Measurements from ENCODE around the gene ARMC8.

Gene ARMC8

DNA sequence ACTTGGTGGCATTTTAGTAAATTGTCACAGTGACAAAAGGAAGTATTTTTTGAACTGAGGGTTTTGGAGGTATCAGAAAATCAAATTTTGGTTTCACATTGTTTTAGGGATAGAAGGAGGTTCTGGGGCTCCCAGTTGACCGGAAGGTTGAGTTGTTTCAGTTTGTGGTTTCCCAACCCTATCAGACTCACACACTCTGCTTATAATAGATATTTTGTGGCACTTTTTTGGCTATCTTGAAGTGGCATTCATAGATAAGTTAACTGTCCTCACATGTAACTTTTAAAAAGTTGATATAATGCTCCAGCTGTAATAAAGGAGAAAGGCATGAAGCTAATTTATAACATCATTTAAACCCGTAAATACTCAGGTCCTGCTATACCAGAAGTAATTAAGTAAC lies 12.8 kb downstream of the ARMC8 start:
- DNase-seq, result no peak

DNA sequence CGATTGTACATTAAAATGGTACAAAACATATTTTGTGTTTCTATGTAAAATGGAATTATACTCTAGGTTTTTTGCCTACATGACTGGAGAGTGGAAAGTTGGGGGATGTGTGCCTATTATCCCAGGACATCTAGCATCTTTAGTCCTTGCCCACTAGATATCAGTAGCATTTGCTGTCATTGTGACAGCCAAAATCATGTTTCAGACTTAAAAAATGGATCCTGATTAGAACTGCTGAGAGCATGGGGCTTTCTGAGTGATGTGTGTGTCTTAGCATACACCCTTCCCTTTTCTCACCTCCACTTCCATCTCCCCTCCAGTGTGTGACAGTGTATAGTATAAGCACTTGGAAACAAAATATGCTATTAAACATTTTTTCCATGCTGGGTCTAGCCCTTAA lies 13.3 kb downstream of the ARMC8 start:
- no peak for DNase-seq

DNA sequence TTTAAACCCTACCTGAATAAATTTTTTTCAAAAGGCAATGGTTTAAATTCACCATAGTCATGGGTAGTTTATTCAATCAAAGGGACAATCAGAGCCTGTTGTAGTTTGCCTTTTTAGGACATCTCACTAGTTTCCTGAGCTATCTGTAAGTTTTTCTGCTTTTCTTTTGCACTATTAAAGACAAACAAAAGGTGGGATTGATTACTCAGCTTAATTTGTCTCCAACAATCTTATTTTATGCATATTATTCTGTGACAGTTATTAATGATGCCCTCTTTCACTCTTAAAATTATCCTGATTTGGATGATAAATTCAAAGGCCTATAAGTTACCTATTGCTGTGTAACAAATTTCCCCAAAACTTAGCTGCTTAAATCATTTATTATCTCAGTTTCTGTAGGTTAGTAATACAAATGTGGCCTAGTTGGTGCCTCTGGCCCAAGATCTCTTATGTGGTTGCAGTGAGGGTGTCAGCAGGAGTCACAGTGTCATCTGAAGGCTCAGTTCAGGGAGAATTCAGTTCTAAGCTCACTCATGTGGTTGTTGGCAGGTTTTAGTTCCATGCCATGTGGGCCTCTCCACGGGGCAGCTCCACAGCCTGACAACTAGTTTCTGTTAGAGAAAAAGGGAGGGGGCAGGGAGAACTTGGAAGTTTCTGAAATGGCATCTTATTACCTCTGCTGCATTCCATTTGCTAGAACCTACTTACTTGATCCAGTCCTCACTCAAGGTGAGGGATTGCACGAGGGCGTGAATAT lies 16.0 kb downstream of the ARMC8 start:
- DNase-seq, result no peak

DNA sequence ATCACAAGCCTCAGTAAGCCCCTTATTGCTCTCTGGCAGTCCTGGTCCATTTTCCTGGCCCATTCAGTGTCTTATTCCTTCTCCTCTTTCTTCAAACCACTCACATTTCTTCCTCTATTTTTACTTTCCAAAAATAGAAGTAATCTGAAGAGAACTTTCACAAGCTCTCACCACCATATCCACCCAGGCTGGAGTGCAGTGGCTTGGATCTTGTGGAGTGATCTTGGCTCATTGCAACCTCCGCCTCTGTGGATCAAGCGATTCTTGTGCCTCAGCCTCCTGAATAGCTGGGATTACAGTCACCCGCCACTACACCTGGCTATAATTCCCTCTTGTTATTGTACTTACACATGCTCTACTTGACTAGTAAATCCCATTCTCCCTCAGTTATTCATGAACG lies 16.8 kb downstream of the ARMC8 start:
- DNase-seq, result no peak

DNA sequence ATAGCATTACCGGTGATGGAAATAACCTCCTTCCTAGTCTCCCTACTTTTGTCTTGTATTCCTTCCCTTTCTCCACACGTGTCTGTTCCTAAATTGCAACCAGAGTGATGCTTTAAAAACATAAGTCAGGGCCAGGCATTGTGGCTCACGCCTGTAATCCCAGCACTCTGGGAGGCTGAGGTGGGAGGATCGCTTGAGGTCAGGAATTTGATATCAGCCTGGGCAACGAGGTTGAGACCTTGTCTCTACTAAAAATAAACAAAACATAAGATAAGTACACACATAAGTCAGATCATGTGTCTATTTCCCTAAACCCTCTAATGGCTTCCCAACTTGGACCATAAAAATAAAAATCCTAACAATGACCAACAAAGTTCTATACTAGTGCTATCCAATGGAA lies 18.4 kb downstream of the ARMC8 start:
- DNase-seq, result no peak

DNA sequence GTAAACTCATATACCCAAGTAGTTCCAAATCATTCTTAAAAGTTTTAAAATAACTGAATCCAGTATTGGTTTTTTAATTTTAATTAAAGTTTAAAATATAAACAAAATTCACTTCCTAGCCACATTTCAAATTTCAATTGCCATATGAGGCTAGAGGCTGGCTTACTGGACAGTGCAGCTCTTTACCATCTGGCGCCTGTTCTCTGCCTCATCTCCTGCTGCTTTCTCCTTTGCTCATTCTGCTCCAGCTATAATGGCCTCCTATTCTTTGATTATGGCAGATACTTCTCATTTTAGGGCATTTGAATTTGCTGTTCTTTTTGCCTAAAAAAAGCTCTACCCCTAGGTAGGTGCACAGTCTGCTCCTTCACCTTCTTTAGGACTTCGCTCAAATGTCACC lies 19.1 kb downstream of the ARMC8 start:
- no peak for DNase-seq

DNA sequence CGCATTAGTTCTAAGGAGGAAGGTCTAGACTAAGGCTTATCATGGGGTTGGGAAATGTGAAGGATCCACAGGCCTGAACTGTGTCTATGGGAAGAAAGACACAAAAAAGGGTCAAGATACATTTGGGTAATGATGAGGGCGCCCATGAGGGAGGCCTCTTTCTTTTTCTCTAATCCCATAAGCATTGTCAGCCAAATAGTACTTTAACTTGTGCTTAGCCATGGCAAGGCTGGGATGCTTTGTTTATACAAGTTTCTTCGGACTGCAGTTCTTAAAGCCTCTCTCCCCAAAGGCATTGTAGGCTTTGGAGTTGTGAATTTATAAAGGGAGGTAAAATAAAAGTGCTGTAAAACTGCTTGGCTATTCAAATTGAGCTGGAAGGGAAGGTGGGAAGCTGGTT lies 23.4 kb downstream of the ARMC8 start:
- no peak for DNase-seq

DNA sequence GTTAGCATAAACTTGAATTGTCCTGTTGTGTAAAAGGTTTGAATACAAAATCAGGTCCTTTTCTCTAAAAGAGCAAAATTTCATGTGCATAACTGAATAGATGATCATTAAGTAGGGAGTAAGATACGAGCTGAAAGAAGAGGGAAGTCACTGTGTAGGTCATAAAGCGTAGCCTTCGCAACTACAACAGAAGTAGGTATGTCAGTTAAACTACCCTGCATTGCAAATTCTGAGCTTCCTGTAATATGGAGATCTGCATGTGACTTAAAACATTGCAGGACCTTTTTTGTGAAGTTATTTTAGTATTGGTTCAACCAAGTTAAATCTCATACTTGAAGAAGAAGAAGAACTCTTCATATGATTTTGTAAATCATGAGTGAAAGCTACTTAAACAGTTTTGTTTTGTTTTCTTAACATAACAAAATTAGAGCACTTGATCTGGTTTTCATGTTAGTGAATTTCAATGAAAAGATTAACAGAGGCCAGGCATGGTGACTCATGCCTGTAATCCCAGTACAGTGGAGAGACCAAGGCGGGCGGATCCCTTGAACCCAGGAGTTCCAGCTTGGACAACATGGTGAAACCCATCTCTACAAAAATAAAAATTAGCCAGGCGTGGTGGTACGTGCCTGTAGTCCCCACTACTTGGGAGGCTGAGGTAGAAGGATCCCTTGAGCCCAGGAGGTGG lies 26.4 kb downstream of the ARMC8 start:
- DNase-seq, result no peak

DNA sequence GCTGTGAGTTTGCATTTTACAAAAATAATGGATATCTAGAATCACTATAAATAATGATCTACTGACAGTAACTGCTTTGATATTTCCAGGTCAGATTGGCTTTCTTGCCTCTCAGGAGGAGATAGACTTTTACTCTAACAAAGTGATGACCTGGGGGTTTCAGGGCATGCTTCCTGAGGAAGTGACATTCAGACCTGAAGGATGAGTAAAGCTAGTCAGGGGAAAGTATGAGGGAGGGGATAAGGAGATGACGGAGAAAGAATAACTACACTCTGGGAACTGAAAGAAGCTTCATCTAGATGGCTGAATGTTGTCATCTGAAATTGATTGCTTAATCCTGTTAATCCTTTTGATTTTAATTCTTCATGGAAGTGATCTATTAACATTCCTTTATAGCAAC lies 32.2 kb downstream of the ARMC8 start:
- DNase-seq, result no peak

DNA sequence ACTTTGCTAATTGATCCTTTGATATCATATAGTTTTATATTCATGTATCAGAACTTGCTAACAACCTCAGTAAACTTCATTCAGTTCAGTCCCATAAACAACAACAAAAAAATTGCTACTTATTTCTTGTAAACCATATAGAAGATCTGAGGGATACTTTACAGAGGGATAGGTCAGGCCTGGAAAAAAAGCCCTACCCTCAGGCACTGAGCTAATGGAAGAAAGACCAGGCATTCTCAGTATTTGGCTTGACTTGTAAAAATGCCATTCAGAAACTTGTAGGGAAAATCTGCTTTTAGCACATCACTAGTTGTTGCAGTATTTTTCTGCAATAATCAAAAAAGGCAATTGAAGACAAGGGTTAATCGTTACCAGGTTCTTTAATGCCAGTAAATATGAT lies 33.1 kb downstream of the ARMC8 start:
- DNase-seq, result no peak

DNA sequence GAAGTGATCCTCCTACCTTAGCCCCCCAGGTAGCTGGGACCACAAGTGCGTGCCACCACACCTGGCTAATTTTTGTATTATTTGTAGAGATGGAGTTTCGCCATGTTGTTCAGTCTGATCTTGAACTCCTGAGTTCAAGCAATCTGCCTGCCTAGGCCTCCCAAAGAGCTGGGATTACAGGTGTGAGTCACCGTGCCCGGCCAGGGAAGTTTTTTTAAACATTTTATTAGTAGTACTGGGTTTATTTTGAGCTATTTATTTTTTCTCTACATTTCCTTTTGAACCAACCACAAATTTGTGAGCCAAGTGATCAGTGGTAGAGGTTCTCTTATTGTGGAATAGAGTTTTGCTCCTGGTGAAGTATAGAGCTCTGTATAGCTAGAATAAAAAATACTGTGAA lies 33.7 kb downstream of the ARMC8 start:
- no peak for DNase-seq

DNA sequence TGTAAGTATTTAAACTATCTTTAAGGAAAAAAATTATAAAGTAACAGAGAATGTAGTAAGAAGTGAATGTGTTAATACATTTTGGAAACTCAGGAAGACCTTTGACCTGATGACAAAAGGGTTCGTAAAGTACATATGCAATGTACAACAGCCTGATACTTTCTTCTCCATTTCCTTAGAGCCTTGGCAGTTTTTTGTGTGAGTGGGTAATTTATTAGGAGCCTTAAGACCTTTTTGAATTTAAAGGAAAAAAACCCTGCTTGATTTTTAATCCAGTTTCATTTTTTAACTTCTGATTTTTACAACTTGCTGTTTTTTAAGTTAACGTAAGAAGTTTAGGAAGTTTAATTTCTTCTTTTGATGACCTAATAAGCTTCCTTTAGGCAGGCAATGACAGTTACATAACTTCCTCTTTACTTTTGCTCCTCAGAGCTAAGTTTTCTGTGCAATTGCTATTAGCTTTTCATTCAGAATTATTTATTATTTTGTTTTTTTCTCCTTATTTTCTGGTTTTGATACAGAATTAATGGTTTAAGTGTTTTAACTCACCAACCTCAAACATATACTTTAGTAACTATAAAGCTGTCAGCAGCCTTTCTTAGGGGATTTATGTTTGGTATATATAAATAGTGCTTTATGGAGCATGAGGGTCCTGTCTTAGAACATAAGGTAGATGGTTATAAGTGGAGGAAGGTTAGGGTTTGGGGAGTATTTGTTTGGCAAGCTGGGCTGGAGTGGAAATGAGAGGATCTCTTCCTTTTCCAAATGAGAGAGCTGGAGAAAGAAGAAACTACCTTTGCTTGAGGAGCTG lies 35.2 kb downstream of the ARMC8 start:
- no peak for DNase-seq

DNA sequence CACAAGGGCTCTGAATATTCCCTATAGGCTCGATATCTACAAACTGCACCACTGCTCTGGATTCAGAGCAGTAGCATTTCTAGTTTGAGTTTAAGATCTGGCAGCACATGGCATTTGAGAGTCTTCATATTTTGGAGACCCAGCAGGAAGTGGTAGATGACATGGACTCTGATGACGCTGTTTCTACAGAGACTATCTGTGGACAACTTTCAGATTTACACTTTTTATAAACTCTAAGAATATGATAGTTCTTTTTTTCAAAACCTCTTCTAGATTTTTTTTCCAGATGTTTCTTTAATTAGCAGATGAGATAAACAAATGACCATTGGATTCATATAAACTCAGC lies 35.8 kb downstream of the ARMC8 start:
- DNase-seq, result no peak

DNA sequence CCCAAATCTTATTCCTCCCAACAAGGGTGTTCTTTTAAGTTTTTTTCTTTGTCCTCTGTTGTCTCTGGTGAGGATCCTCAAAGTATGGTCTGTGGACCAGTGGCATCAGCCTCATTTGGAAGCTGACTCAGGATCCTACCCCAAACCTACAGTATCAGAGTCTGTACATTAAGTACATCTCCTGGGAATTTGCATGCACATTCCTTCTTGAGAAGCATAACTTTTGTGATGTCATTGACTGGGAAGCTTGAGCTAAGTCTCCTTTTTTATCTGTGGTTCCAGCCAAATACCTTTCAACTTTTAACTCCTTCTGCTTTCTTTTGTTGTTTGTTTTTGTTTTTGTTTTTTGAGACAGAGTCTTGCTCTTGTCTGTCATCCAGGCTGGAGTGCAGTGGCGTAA lies 40.5 kb downstream of the ARMC8 start:
- DNase-seq, result no peak

DNA sequence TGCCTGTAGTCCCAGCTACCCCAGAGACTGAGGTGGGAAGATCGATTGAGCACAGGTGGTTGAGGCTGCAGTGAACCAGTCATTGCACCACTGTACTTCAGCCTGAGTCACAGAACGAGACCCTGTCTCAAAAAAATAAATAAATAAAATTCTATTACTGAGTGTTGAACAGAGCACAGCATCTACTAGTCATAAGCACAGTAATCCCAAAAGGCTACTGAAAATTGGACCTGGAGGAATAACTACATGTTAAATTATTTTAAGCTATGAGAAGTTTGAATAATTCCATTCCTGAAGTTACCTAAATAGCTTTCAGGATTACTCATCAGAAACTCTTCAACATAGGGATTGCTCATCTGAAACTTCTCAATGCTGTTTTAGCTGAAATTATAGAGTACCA lies 43.4 kb downstream of the ARMC8 start:
- no peak for DNase-seq

DNA sequence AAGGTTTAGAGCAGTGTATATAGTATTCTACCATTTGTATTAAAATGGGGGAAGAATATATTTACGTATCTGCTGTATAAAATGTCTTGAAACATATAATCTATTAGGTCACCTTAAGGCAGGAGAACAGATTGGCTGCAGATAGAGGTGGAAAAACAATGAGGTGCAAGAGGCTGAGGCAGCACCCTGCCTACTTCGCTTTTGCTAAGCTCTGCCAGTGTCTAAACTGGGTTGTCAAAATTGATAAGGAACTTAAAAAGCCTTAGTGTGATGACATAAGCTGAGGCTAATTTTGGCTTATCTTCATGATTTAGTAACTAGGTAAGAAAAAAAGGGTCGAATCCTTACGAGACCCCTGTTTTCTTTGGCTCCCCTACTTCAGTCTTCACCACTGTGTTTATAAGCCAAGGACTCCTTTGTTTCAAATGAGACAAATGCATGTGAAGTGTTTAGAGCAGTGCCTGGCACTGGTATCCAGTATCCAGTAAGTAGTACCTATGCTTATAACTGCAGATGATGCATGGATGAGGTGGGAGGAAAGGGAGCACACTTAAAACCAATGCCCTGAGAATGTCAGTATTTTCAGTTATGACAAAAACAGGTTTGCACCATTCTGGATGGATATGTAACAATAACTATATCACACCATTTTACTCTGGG lies 45.7 kb downstream of the ARMC8 start:
- no peak for DNase-seq

DNA sequence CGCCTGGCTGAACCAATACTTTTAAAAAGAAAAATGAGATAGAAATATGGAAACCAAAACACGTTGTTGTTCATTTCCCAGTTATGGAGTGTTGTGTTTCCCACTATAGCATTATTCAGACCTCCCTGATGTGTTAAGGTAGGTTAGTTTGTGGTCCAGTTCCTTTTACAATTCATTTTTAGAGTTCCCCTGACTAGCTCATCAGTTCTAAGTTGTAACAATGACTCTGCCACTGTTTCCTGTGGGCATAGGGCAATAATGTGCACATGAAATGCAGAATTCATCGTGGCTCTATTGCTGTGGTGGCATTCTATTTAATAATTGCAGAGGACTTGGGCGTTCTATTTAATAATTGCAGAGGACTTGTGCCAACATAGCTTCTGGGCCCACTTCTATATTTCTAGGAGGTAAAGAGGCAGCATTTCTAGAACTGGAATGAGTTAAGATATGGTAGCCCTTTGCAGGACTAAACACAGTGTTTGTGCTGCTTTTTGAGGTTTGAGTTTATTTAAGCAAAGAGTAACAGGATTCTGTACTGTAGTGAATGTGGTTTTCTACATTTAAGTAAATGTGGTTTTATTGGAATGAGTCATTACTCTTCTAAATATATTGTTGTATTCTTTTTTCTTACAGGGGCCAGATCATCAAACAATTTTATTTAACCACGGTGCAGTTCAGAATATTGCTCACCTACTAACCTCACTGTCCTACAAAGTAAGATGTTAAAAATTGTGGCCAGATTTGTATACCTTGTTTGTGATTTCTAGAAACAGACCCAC lies 47.5 kb downstream of the ARMC8 start:
- DNase-seq, result no peak

DNA sequence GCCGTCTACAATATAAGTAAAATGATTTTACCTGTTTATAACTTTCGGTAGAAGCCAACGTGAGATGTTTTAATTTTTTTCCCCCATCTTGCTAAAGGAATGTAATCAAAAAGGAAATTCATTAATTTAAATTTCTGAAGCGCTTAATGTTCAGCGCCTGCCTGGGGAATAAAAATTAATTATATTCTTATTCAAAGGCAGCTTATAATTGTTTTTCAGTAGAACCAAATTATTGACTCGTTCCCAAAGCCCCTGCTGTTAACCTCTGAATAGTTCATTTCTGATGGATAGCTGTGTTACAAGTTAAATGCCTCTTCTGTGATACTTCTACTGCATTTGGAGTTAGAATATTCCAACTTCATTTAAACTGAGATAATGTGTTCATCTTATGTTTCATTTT lies 51.6 kb downstream of the ARMC8 start:
- DNase-seq, result no peak

DNA sequence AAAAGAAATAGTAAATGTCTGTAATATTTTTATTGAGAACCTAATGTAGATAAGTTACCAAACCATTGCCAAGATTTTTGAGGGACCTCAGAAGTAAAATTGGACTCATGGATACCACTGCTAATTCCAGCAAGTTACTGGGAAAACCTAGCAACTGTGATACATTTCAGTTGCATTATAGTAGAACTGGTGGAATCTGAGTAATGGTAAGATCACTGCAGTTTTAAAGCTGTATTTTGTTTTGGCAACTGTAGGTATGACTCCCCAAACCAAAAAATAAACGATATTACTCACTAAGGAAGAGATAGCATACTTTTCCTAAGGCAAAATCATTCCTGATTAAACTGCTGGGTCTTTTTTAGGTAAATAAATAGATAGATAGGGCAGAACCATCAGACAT lies 54.0 kb downstream of the ARMC8 start:
- no peak for DNase-seq

DNA sequence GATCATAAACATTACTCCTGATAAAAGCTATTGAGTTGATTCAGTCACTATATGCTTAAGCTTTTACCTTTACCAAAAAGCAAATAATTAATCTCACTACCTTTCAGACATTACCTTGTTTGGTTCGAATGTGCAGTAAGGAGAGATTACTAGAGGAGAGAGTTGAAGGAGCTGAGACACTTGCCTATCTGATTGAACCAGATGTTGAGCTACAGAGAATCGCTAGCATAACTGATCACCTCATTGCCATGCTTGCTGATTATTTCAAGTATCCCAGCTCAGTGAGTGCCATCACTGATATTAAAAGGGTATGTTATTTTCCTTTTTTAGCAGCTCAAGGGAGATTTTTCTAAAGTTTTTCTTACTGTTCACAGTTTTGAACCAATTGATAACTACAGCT lies 54.6 kb downstream of the ARMC8 start:
- no peak for DNase-seq

DNA sequence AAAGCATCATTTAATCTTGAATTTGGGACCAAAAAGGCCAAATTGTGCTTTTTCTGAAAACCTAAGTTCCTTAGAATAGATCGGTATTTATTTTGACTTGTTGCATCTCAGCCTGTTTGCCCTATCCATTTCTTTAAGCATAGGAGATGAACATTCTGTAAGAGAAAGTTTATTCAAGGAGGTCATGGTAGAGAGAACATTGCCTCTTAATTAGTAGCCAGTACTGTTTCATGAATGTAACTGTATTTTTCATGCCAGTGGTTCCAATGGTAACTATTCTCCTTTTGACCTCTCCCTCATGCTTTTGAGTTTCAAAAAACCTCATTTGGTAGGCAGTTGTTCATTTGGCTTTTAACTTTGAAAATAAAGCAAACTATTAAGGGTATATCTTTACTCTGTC lies 55.4 kb downstream of the ARMC8 start:
- no peak for DNase-seq

DNA sequence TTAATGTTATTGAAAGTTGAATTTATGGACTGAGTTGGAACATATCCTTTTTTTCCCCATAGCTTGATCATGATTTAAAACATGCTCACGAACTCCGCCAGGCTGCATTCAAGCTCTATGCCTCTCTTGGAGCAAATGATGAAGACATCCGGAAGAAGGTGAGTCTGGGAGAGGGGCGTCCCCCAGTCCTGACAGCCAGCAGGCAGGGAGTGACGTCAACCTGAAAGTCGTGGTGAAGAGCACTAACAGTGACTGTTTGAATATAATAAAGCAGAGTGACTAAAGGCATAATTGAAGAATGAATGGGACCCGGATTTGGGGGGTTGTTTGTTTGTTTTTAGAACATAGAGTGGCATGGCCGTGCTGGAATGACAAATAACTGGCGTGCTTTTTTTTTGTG lies 57.9 kb downstream of the ARMC8 start:
- no peak for DNase-seq

DNA sequence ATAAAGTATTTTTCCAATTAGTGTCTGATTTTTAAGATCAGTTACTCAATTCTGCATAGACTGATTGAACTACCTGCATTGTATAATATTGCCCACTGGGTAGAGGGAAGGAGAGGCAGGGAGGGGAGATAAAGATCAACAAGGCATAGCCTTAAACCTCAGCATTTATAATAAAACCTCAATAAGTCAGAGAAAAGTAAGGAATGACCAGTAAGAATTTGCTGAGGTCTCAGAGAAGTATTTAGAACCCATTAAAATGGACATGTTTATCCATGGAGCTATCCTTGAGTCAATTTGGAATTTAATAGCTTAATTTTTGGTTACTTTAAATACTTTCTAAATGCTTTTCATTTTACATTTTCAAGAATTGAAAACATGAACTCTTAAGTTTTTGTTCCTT lies 62.5 kb downstream of the ARMC8 start:
- DNase-seq, result no peak
